ENCODE results near the gene NELFE. TPM values are rescaled to one million over a fixed set of nuclear protein-coding genes. Genes with fewer than 3 reads are reported as not detected.

The NELFE gene
- total and polyA plus RNA-seq, 2 of the 13 experiments (the other 11 are each of a cell fraction or from before 2014, with no cell fraction given) = 51.3 to 69.8 TPM

DNA sequence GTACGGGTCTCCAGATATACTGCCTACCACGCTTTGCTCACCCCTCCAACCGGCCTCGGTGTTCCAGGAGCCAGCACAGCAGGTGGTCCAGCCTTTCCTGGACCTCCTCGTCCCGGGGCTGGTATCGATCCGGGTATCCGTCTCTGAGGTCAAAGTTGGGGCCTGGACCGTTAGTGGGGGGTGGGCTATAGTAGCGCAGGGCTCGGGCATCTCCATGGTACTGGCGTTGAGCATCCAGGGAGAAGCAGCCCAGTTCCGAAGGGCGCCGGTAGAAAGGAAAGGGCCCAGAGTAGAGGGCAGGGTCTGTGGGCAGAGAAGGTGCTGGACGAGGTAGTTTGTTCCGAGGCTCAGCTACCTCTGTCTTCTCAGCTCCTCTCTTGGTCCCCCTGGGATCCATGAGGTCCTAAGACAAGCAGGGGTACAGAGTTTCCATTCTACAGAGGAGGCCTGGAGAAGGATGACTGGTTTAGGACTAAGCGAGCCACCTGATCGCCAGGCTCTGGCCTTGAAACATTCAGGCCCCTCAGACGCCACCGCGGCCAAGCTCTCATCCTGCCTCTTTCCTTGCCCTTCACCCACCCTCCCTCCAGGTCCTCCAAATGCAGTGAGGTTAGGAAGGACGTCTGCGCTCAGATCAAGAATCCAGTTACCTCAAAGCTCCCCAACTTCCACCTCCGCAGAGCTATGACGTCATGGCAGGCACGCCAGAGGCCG lies 12.7 kb upstream of the NELFE start (continued):
- TF ChIP-seq DZIP1 (CRISPR knock-in tag; IDR thresholded peaks at IDR 0.05) (0 out of 2 replicates have a peak, but pooled peaks have one; percentile 67), ZNF576 (CRISPR knock-in tag; IDR thresholded peaks at IDR 0.05) (peak; percentile 16; the same call in 1 of the 2 replicates), CBFB (CRISPR knock-in tag; IDR thresholded peaks at IDR 0.05) (no peak), PAX8 (CRISPR knock-in tag; IDR thresholded peaks at IDR 0.05; ENCODE audit: borderline replicate concordance) (0 out of 2 replicates have a peak, but pooled peaks have one; percentile 5), KLF12 (CRISPR knock-in tag; IDR thresholded peaks at IDR 0.05; ENCODE audit: borderline replicate concordance) (0 out of 2 replicates have a peak, but pooled peaks have one; percentile 72), ZMAT5 (CRISPR knock-in tag; IDR thresholded peaks at IDR 0.05; ENCODE audit: borderline replicate concordance, low read depth) (0 out of 2 replicates have a peak, but pooled peaks have one; percentile 46), DNMT1 (CRISPR knock-in tag; IDR thresholded peaks at IDR 0.05) (peak; percentile 82; the same call in 1 of the 2 replicates), U2AF1 (optimal IDR thresholded peaks at IDR 0.05; ENCODE audit: low read depth, low read length) (peak; percentile 70), NRL (CRISPR knock-in tag; IDR thresholded peaks at IDR 0.05; ENCODE audit: borderline replicate concordance) (peak; percentile 43; the same call in 1 of the 2 replicates), TAF15 (IDR thresholded peaks at IDR 0.05; ENCODE audit: low read depth, low read length, poor library complexity, severe bottlenecking) (no peak), ZNF569 (CRISPR knock-in tag; IDR thresholded peaks at IDR 0.05; ENCODE audit: borderline replicate concordance) (no peak)
- TF ChIP-seq, protein P1, sequence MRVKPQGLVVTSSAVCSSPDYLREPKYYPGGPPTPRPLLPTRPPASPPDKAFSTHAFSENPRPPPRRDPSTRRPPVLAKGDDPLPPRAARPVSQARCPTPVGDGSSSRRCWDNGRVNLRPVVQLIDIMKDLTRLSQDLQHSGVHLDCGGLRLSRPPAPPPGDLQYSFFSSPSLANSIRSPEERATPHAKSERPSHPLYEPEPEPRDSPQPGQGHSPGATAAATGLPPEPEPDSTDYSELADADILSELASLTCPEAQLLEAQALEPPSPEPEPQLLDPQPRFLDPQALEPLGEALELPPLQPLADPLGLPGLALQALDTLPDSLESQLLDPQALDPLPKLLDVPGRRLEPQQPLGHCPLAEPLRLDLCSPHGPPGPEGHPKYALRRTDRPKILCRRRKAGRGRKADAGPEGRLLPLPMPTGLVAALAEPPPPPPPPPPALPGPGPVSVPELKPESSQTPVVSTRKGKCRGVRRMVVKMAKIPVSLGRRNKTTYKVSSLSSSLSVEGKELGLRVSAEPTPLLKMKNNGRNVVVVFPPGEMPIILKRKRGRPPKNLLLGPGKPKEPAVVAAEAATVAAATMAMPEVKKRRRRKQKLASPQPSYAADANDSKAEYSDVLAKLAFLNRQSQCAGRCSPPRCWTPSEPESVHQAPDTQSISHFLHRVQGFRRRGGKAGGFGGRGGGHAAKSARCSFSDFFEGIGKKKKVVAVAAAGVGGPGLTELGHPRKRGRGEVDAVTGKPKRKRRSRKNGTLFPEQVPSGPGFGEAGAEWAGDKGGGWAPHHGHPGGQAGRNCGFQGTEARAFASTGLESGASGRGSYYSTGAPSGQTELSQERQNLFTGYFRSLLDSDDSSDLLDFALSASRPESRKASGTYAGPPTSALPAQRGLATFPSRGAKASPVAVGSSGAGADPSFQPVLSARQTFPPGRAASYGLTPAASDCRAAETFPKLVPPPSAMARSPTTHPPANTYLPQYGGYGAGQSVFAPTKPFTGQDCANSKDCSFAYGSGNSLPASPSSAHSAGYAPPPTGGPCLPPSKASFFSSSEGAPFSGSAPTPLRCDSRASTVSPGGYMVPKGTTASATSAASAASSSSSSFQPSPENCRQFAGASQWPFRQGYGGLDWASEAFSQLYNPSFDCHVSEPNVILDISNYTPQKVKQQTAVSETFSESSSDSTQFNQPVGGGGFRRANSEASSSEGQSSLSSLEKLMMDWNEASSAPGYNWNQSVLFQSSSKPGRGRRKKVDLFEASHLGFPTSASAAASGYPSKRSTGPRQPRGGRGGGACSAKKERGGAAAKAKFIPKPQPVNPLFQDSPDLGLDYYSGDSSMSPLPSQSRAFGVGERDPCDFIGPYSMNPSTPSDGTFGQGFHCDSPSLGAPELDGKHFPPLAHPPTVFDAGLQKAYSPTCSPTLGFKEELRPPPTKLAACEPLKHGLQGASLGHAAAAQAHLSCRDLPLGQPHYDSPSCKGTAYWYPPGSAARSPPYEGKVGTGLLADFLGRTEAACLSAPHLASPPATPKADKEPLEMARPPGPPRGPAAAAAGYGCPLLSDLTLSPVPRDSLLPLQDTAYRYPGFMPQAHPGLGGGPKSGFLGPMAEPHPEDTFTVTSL (CRISPR knock-in tag; IDR thresholded peaks at IDR 0.05; ENCODE audit: borderline replicate concordance) = 0 out of 2 replicates have a peak, but pooled peaks have one; percentile 6
- TF ChIP-seq, protein P2, sequence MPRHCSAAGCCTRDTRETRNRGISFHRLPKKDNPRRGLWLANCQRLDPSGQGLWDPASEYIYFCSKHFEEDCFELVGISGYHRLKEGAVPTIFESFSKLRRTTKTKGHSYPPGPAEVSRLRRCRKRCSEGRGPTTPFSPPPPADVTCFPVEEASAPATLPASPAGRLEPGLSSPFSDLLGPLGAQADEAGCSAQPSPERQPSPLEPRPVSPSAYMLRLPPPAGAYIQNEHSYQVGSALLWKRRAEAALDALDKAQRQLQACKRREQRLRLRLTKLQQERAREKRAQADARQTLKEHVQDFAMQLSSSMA (CRISPR knock-in tag; IDR thresholded peaks at IDR 0.05) = peak; percentile 81
- TF ChIP-seq, protein P3, sequence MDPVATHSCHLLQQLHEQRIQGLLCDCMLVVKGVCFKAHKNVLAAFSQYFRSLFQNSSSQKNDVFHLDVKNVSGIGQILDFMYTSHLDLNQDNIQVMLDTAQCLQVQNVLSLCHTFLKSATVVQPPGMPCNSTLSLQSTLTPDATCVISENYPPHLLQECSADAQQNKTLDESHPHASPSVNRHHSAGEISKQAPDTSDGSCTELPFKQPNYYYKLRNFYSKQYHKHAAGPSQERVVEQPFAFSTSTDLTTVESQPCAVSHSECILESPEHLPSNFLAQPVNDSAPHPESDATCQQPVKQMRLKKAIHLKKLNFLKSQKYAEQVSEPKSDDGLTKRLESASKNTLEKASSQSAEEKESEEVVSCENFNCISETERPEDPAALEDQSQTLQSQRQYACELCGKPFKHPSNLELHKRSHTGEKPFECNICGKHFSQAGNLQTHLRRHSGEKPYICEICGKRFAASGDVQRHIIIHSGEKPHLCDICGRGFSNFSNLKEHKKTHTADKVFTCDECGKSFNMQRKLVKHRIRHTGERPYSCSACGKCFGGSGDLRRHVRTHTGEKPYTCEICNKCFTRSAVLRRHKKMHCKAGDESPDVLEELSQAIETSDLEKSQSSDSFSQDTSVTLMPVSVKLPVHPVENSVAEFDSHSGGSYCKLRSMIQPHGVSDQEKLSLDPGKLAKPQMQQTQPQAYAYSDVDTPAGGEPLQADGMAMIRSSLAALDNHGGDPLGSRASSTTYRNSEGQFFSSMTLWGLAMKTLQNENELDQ (CRISPR knock-in tag; IDR thresholded peaks at IDR 0.05; ENCODE audit: borderline replicate concordance) = no peak
